Measurements from ENCODE around the gene ZGRF1. TPM values are rescaled to one million over a fixed set of nuclear protein-coding genes. Genes with fewer than 3 reads are reported as not detected.

The ZGRF1 gene
- total and polyA plus RNA-seq, 9 of the 15 experiments (the other 6 are each of a cell fraction or from before 2014, with no cell fraction given), result 8.8 to 35.2 (median 22.0) TPM

GRCh38 chr4:112589206-112589605 lies 47.5 kb downstream of the ZGRF1 start (continued):
- TF ChIP-seq MEIS2 (IDR thresholded peaks at IDR 0.05; ENCODE audit: partially characterized antibody) (no peak), NFYB (IDR thresholded peaks at IDR 0.05; ENCODE audit: extremely low read depth, insufficient read length) (peak; percentile 2), ZFPM2 (CRISPR knock-in tag; IDR thresholded peaks at IDR 0.05) (no peak), SMARCB1 (IDR thresholded peaks at IDR 0.05; ENCODE audit: insufficient read length, low read depth) (no peak), ZNF592 (IDR thresholded peaks at IDR 0.05) (peak; percentile 60; the same call in 1 of the 2 replicates), NBN (IDR thresholded peaks at IDR 0.05; ENCODE audit: low read depth) (no peak), MNT (conservative IDR thresholded peaks at IDR 0.05) (0 out of 4 replicates have a peak, but pooled peaks of 1 of the 2 experiments have one; percentile 20), HDAC1 (IDR thresholded peaks at IDR 0.05) (peak in 1 of 2 experiments; percentile 23; a peak in 1 of 4 replicates), DPF2 (IDR thresholded peaks at IDR 0.05) (peak; percentile 58), MGA (IDR thresholded peaks at IDR 0.05) (peak; percentile 21; the same call in 1 of the 2 replicates), EHMT2 (IDR thresholded peaks at IDR 0.05) (peak; percentile 90)
